H1 (cell line): Measurements from ENCODE around the gene KCNAB3. TPM values are rescaled to one million over a fixed set of nuclear protein-coding genes. Genes with fewer than 3 reads are reported as not detected.

ENCODE experiments used
- BRCA1 ChIP-seq: IDR thresholded peaks from 2 replicates; pipeline ENCODE4 v1.6.1; 2012; ENCODE audit warnings: low read depth, low read length, improper control_type of control experiment
- GTF2F1 ChIP-seq: IDR thresholded peaks from 2 replicates; pipeline ENCODE4 v1.6.1; 2012; ENCODE audit warnings: low read depth, low read length, improper control_type of control experiment, borderline replicate concordance
- RBBP5 ChIP-seq: IDR thresholded peaks from 2 replicates; pipeline ENCODE4 v1.7.1; 2012; ENCODE audit warnings: low read depth, mild to moderate bottlenecking, inconsistent platforms, low read length, moderate library complexity, borderline replicate concordance
- SP1 ChIP-seq: IDR thresholded peaks from 2 replicates; pipeline ENCODE4 v1.6.1; 2011; ENCODE audit warnings: low read depth, low read length
- polyA plus RNA-seq, 7 experiments: library from polyadenylated mRNA; depleted of rRNA in 3 of 7; stranded (reverse) in 5 of 7; unstranded in 2 of 7; fragments of >200 nt in 5 of 7; fragments of 200-250 nt in 2 of 7; gene quantifications; 1 replicate in 5 of 7; 2 replicates in 1 of 7; 4 replicates in 1 of 7; pipeline versions ENCODE4 v1.2.1 to v1.2.3, GENCODE V29; 2011 to 2013; ENCODE audit warnings: missing spikeins in 2 of 7, mixed read lengths in 2 of 7
- total RNA-seq: library from RNA; stranded (reverse); fragmentation: NEBNext Ultra II Directional; extraction: Animal tissue kit (Norgen Biotek cat#: 25700); gene quantifications from 2 replicates; pipeline ENCODE4 v1.2.1, GENCODE V29; 2021
- TF ChIP-seq, protein P1 (sequence below), 3 experiments: IDR thresholded peaks; 1 replicate in 2 of 3; 2 replicates in 1 of 3; pipeline versions ENCODE4 v1.5.1 to v1.6.1; 2011; ENCODE audit warnings: low read length in 3 of 3, mild to moderate bottlenecking in 3 of 3, inconsistent platforms in 2 of 3, low read depth in 1 of 3, moderate library complexity in 1 of 3; ENCODE audit not compliant: insufficient read depth in 1 of 3; ENCODE audit errors: control extremely low read depth in 1 of 3
- TF ChIP-seq, protein P2 (sequence below): IDR thresholded peaks from 2 replicates; pipeline ENCODE4 v1.6.1; 2012; ENCODE audit warnings: inconsistent platforms

The KCNAB3 gene
- total and polyA plus RNA-seq, 2 of the 8 experiments (the other 6 are each of a cell fraction or from before 2014, with no cell fraction given), result 1.7 to 2.4 TPM

GRCh38 chr17:7875804-7876370 lies 53.8 kb downstream of the KCNAB3 start (continued):
- TF ChIP-seq, protein P1, sequence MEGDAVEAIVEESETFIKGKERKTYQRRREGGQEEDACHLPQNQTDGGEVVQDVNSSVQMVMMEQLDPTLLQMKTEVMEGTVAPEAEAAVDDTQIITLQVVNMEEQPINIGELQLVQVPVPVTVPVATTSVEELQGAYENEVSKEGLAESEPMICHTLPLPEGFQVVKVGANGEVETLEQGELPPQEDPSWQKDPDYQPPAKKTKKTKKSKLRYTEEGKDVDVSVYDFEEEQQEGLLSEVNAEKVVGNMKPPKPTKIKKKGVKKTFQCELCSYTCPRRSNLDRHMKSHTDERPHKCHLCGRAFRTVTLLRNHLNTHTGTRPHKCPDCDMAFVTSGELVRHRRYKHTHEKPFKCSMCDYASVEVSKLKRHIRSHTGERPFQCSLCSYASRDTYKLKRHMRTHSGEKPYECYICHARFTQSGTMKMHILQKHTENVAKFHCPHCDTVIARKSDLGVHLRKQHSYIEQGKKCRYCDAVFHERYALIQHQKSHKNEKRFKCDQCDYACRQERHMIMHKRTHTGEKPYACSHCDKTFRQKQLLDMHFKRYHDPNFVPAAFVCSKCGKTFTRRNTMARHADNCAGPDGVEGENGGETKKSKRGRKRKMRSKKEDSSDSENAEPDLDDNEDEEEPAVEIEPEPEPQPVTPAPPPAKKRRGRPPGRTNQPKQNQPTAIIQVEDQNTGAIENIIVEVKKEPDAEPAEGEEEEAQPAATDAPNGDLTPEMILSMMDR (IDR thresholded peaks at IDR 0.05; ENCODE audit: control extremely low read depth in 1 of 3, insufficient read depth in 1 of 3, low read depth in 1 of 3, low read length in 3 of 3), result no peak
- TF ChIP-seq BRCA1, result no peak
- TF ChIP-seq, protein P2, sequence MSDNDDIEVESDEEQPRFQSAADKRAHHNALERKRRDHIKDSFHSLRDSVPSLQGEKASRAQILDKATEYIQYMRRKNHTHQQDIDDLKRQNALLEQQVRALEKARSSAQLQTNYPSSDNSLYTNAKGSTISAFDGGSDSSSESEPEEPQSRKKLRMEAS, result no peak
- TF ChIP-seq SP1, result no peak
- TF ChIP-seq GTF2F1, result no peak
- TF ChIP-seq RBBP5, result no peak
